ENCODE data around the gene USH2A. TPM values are rescaled to one million over a fixed set of nuclear protein-coding genes. Genes with fewer than 3 reads are reported as not detected.

Gene USH2A
- total RNA-seq, 2 experiments from 2014 or later = not detected

GRCh38 chr1:215665215-215665614, 758.0 kb downstream of the USH2A start:
- POLR2A ChIA-PET = no interaction called here
- no peak for ATAC-seq

GRCh38 chr1:215661033-215661432, 762.2 kb downstream of the USH2A start:
- POLR2A ChIA-PET = no interaction called here
- Mint-ChIP-seq H3K4me1 (ENCODE audit: low read depth) (no peaks in the 10 kb centered on the region), H3K4me3 (no peak overlapping the region), H3K27ac (no peak overlapping the region), H3K9me3 (ENCODE audit: insufficient read depth) (peaks cover 4% of the 10 kb centered on the region), H3K27me3 (ENCODE audit: low read depth) (no peaks in the 10 kb centered on the region), H3K36me3 (ENCODE audit: low read depth) (no peaks in the 10 kb centered on the region)
- DNase-seq = no peak
- CTCF ChIA-PET = no interaction called here
- no peak for ATAC-seq

More at GRCh38 chr1:215665215-215665614, 758.0 kb downstream of the USH2A start:
- H3K4me3 Mint-ChIP-seq = no peak overlapping the region
- no peaks in the 10 kb centered on the region for H3K4me1 Mint-ChIP-seq (ENCODE audit: low read depth)
- CTCF ChIA-PET = no interaction called here
- H3K9me3 Mint-ChIP-seq (ENCODE audit: insufficient read depth) = peaks cover 4% of the 10 kb centered on the region
- DNase-seq = no peak
- no peak overlapping the region for H3K27ac Mint-ChIP-seq
- H3K36me3 Mint-ChIP-seq (ENCODE audit: low read depth) = no peaks in the 10 kb centered on the region
- no peaks in the 10 kb centered on the region for H3K27me3 Mint-ChIP-seq (ENCODE audit: low read depth)

- Mint-ChIP-seq H3K36me3 (ENCODE audit: low read depth) (no peaks in the 10 kb centered on the region), H3K4me1 (ENCODE audit: low read depth) (no peaks in the 10 kb centered on the region), H3K27ac (no peak overlapping the region), H3K27me3 (ENCODE audit: low read depth) (no peaks in the 10 kb centered on the region), H3K9me3 (ENCODE audit: insufficient read depth) (peaks cover 4% of the 10 kb centered on the region), H3K4me3 (no peak overlapping the region)
- ChIA-PET CTCF (no interaction called here), POLR2A (no interaction called here)
- DNase-seq (no peak), ATAC-seq (no peak)
These were observed 763.0 kb downstream of the USH2A start for GRCh38 chr1:215660259-215660658.

- H3K27ac Mint-ChIP-seq = no peak overlapping the region
- H3K36me3 Mint-ChIP-seq (ENCODE audit: low read depth) = no peaks in the 10 kb centered on the region
- CTCF ChIA-PET = no interaction called here
- ATAC-seq = no peak
- POLR2A ChIA-PET = no interaction called here
- no peak overlapping the region for H3K4me3 Mint-ChIP-seq
- DNase-seq = no peak
- no peaks in the 10 kb centered on the region for H3K4me1 Mint-ChIP-seq (ENCODE audit: low read depth)
- H3K27me3 Mint-ChIP-seq (ENCODE audit: low read depth) = no peaks in the 10 kb centered on the region
- H3K9me3 Mint-ChIP-seq (ENCODE audit: insufficient read depth) = peaks cover 4% of the 10 kb centered on the region
These were observed 766.2 kb downstream of the USH2A start for GRCh38 chr1:215657047-215657446.

- H3K4me3 Mint-ChIP-seq = no peak overlapping the region
- H3K9me3 Mint-ChIP-seq (ENCODE audit: insufficient read depth) = no peaks in the 10 kb centered on the region
- ChIA-PET POLR2A (no interaction called here), CTCF (no interaction called here)
- H3K27ac Mint-ChIP-seq = no peak overlapping the region
- no peaks in the 10 kb centered on the region for H3K36me3 Mint-ChIP-seq (ENCODE audit: low read depth)
- H3K27me3 Mint-ChIP-seq (ENCODE audit: low read depth) = no peaks in the 10 kb centered on the region
- no peak for ATAC-seq
- no peak for DNase-seq
- H3K4me1 Mint-ChIP-seq (ENCODE audit: low read depth) = no peaks in the 10 kb centered on the region
These were observed 770.9 kb downstream of the USH2A start for GRCh38 chr1:215652371-215652770.

GRCh38 chr1:215651867-215652266, 771.4 kb downstream of the USH2A start:
- CTCF ChIA-PET = no interaction called here
- POLR2A ChIA-PET = no interaction called here
- Mint-ChIP-seq H3K36me3 (ENCODE audit: low read depth) (no peaks in the 10 kb centered on the region), H3K27me3 (ENCODE audit: low read depth) (no peaks in the 10 kb centered on the region), H3K4me3 (no peak overlapping the region), H3K9me3 (ENCODE audit: insufficient read depth) (no peaks in the 10 kb centered on the region), H3K4me1 (ENCODE audit: low read depth) (no peaks in the 10 kb centered on the region), H3K27ac (no peak overlapping the region)
- no peak for DNase-seq
- ATAC-seq = no peak

DNA sequence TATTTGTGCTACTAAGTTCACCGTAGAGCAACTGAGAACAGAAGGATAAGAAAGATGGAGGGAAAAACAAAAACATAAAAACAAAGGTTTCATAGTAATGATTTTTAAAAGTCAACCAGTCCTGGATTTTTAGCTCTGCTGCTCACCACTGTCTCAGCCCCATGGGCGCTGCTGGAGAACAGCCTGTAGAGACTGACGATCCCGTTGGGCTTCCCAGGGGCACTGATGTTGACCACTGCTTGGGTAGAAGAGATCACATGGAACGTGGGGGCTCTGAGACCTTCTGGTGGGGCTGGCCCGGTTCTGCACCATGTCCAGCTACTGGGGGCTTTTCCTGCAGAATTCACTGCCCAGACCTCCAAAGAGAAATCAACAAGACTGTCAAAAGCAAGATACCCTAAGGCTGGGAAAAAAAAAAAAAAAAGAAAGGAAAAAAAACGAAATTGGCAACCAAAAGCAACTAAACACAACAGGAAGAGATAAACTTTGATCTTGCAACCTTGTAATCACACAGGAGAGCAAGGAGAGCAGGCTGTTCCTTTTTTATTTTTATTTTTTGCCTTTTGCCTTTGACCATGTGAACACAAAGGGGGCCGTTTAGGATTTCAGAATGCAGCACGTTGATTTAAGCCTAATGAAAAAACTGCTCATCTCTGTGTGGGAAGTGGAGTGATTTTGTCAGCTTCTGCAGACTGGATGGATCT, 772.6 kb downstream of the USH2A start:
- Mint-ChIP-seq H3K4me3 (no peak overlapping the region), H3K27ac (no peak overlapping the region), H3K4me1 (ENCODE audit: low read depth) (no peaks in the 10 kb centered on the region), H3K9me3 (ENCODE audit: insufficient read depth) (no peaks in the 10 kb centered on the region), H3K36me3 (ENCODE audit: low read depth) (no peaks in the 10 kb centered on the region), H3K27me3 (ENCODE audit: low read depth) (no peaks in the 10 kb centered on the region)
- DNase-seq (no peak), ATAC-seq (no peak)
- ChIA-PET CTCF (no interaction called here), POLR2A (no interaction called here)

- Mint-ChIP-seq H3K27me3 (ENCODE audit: low read depth) (no peaks in the 10 kb centered on the region), H3K36me3 (ENCODE audit: low read depth) (no peaks in the 10 kb centered on the region), H3K9me3 (ENCODE audit: insufficient read depth) (no peaks in the 10 kb centered on the region)
These were observed 774.3 kb downstream of the USH2A start for GRCh38 chr1:215648957-215649356.

GRCh38 chr1:215647738-215648137, 775.5 kb downstream of the USH2A start:
- Mint-ChIP-seq H3K4me3 (no peak overlapping the region), H3K9me3 (ENCODE audit: insufficient read depth) (no peaks in the 10 kb centered on the region), H3K27ac (no peak overlapping the region), H3K36me3 (ENCODE audit: low read depth) (no peaks in the 10 kb centered on the region), H3K4me1 (ENCODE audit: low read depth) (no peaks in the 10 kb centered on the region), H3K27me3 (ENCODE audit: low read depth) (no peaks in the 10 kb centered on the region)
- CTCF ChIA-PET = no interaction called here
- ATAC-seq = no peak
- POLR2A ChIA-PET = no interaction called here
- no peak for DNase-seq

More at GRCh38 chr1:215648957-215649356, 774.3 kb downstream of the USH2A start:
- ATAC-seq = no peak
- H3K27ac Mint-ChIP-seq = no peak overlapping the region
- no peak overlapping the region for H3K4me3 Mint-ChIP-seq
- ChIA-PET POLR2A (no interaction called here), CTCF (no interaction called here)
- DNase-seq = no peak
- H3K4me1 Mint-ChIP-seq (ENCODE audit: low read depth) = no peaks in the 10 kb centered on the region

DNA sequence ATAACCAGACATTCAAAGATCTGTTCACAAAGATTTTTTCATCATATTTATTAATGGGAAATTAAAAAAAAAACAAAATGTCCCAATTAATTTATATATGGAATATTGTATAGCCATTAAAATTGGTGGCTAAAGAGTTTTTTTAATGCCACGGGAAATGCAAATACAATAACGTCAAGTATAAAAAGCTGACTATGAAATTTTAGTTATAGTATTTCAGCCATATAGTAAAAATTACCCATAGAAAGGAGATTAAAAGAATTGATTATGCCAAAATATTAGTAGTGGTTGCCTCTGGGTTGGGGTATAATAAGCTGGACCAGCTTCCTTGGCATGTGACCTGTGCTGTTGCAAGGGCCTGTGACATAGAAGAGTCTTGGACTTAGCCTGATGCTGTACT, 777.4 kb downstream of the USH2A start:
- no peak for ATAC-seq
- Mint-ChIP-seq H3K4me3 (no peak overlapping the region), H3K27ac (no peak overlapping the region)

GRCh38 chr1:215645182-215645581, 778.1 kb downstream of the USH2A start:
- DNase-seq = no peak
- CTCF ChIA-PET = no interaction called here
- H3K27me3 Mint-ChIP-seq (ENCODE audit: low read depth) = no peaks in the 10 kb centered on the region
- no peaks in the 10 kb centered on the region for H3K9me3 Mint-ChIP-seq (ENCODE audit: insufficient read depth)
- H3K4me1 Mint-ChIP-seq (ENCODE audit: low read depth) = no peaks in the 10 kb centered on the region
- no peaks in the 10 kb centered on the region for H3K36me3 Mint-ChIP-seq (ENCODE audit: low read depth)
- H3K4me3 Mint-ChIP-seq = no peak overlapping the region
- no peak overlapping the region for H3K27ac Mint-ChIP-seq
- POLR2A ChIA-PET = no interaction called here
- ATAC-seq = no peak

More for the DNA sequence above, 777.4 kb downstream of the USH2A start:
- no peaks in the 10 kb centered on the region for H3K27me3 Mint-ChIP-seq (ENCODE audit: low read depth)
- H3K4me1 Mint-ChIP-seq (ENCODE audit: low read depth) = no peaks in the 10 kb centered on the region
- ChIA-PET POLR2A (no interaction called here), CTCF (no interaction called here)
- H3K36me3 Mint-ChIP-seq (ENCODE audit: low read depth) = no peaks in the 10 kb centered on the region
- H3K9me3 Mint-ChIP-seq (ENCODE audit: insufficient read depth) = no peaks in the 10 kb centered on the region
- DNase-seq = no peak

- no peak for DNase-seq
- H3K4me3 Mint-ChIP-seq = no peak overlapping the region
- H3K9me3 Mint-ChIP-seq (ENCODE audit: insufficient read depth) = no peaks in the 10 kb centered on the region
- no peak for ATAC-seq
- no peak overlapping the region for H3K27ac Mint-ChIP-seq
- H3K36me3 Mint-ChIP-seq (ENCODE audit: low read depth) = no peaks in the 10 kb centered on the region
- POLR2A ChIA-PET = no interaction called here
- no peaks in the 10 kb centered on the region for H3K4me1 Mint-ChIP-seq (ENCODE audit: low read depth)
- CTCF ChIA-PET = interaction anchor here (0.7 kb wide), 1 partner anchor 1024 kb away, joined by 3 read pairs; no protein-coding TSS in a partner anchor
- no peaks in the 10 kb centered on the region for H3K27me3 Mint-ChIP-seq (ENCODE audit: low read depth)
These were observed 779.5 kb downstream of the USH2A start for GRCh38 chr1:215643592-215644321.
